Suprapubic skin (tissue), 4 donors: Measurements from ENCODE around the gene INHBC.
A peak's percentile ranks its signal among the peaks of the same experiment; 100 is the strongest.

ENCODE experiments used
- CTCF ChIP-seq, 2 donors: fragments of 200-600 bp in 1 of 2; fragments of 450-650 bp in 1 of 2; sonication (generic) in 1 of 2; IDR thresholded peaks; one replicate each; pipeline ENCODE4 v1.5.1; 2016 to 2019; ENCODE audit warnings: antibody characterized with exemption in 2 of 2, mild to moderate bottlenecking in 1 of 2, moderate library complexity in 1 of 2
- EP300 ChIP-seq: sonication (generic); formaldehyde crosslinking; IDR thresholded peaks from one replicate; pipeline ENCODE4 v1.6.1; 2017; ENCODE audit warnings: antibody characterized with exemption
- POLR2A ChIP-seq, 2 donors: fragments of 450-650 bp; IDR thresholded peaks; one replicate each; pipeline ENCODE4 v1.6.1; 2017; ENCODE audit warnings: antibody characterized with exemption in 2 of 2, mild to moderate bottlenecking in 2 of 2, moderate library complexity in 2 of 2
- POLR2AphosphoS5 ChIP-seq, 3 donors: sonication (generic); formaldehyde crosslinking; IDR thresholded peaks; one replicate each; pipeline ENCODE4 v1.6.1; 2017; ENCODE audit warnings: antibody characterized with exemption in 3 of 3

DNA sequence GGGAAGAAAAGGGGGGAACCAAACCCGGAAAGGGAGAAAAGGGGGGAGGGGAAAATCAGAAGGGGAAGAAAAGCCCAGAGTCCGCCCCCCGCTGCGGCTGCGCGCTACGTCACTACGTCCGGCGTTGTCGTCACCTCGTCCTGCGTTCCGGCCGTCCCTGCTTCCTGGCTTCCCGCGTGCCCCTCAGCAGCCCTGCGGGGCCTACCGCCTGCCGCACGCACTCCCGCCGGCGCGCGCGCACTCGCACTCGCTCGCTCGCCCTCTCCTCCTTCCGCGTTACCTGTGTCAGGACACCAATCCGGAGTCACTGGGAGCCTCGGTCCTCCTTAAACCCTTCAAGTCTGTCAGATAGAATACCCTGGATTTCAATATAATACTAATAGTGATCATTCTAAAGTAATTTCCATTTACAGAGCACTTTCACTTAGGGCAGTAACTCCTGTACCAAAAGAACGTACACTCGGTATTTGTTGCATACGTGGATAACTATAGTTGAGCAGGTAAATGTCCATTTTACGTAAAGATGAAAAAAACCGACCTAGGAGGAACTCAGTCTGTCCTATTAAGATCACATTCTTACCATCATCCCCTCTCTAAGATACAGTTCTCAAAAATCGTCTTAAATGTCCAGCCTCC, 3.5 kb upstream of the INHBC start, which contains the start of gene R3HDM2:
- TF ChIP-seq CTCF (IDR thresholded peaks at IDR 0.05) (no peak), POLR2AphosphoS5 (IDR thresholded peaks at IDR 0.05) (peak; percentile 91 to 97 (median 97)), POLR2A (IDR thresholded peaks at IDR 0.05) (peak; percentile 84 to 93), EP300 (no peak)
